ENCODE data around the gene ADAMTS17.

DNA sequence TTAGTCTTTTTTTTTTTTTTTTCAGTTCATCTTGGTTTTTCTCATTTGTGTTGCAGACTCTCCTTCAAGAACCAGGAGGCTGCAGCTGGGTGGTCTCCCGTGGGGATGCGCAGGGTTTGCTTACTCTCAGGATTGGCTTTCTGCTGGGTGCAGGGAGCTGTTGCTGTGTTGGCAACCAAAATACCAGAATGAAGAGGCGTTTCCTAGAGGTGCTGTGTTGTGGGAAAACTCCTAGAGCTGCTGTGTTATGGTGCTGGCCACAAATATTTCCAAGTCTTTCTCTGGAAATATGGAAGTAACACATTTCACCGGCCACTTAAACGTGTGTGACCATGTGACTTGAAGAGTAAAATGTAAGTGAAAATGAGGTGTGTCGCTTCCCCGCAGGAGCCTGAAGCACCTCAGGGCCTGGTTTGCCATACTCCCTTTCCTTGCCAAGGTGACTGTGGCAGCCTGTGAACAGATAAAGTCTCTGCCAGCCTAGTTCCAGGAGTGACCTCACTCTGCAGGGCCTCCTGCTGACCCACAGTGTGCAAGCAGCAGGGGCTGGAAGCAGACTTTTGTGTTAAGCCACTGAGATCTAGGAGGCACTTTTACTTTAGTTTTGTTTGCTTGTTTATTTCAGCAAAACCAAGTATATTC is 258.9 kb downstream of the ADAMTS17 start:
- TF ChIP-seq MTA3 (IDR thresholded peaks at IDR 0.05; ENCODE audit: borderline replicate concordance) (no peak), SRSF9 (IDR thresholded peaks at IDR 0.05; ENCODE audit: borderline replicate concordance, low read depth, low read length) (no peak), POLR2A (conservative IDR thresholded peaks at IDR 0.05) (no peak), CBX5 (IDR thresholded peaks at IDR 0.05; ENCODE audit: borderline replicate concordance, low read depth) (no peak), EZH2 (IDR thresholded peaks at IDR 0.05; ENCODE audit: borderline replicate concordance, low read depth, low read length) (no peak), TCF3 (CRISPR knock-in tag; IDR thresholded peaks at IDR 0.05) (no peak), CC2D1A (IDR thresholded peaks at IDR 0.05) (no peak), JUNB (CRISPR knock-in tag; conservative IDR thresholded peaks at IDR 0.05) (no peak), IRF2 (CRISPR knock-in tag; IDR thresholded peaks at IDR 0.05) (no peak), SIN3A (IDR thresholded peaks at IDR 0.05; ENCODE audit: borderline replicate concordance in 2 of 2, control insufficient read depth in 1 of 2, low read depth in 2 of 2, low read length in 2 of 2) (no peak), TAF9B (IDR thresholded peaks at IDR 0.05; ENCODE audit: partially characterized antibody) (no peak)
- TF ChIP-seq, protein P1, sequence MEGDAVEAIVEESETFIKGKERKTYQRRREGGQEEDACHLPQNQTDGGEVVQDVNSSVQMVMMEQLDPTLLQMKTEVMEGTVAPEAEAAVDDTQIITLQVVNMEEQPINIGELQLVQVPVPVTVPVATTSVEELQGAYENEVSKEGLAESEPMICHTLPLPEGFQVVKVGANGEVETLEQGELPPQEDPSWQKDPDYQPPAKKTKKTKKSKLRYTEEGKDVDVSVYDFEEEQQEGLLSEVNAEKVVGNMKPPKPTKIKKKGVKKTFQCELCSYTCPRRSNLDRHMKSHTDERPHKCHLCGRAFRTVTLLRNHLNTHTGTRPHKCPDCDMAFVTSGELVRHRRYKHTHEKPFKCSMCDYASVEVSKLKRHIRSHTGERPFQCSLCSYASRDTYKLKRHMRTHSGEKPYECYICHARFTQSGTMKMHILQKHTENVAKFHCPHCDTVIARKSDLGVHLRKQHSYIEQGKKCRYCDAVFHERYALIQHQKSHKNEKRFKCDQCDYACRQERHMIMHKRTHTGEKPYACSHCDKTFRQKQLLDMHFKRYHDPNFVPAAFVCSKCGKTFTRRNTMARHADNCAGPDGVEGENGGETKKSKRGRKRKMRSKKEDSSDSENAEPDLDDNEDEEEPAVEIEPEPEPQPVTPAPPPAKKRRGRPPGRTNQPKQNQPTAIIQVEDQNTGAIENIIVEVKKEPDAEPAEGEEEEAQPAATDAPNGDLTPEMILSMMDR (IDR thresholded peaks at IDR 0.05 in 2 of 3, conservative IDR thresholded peaks at IDR 0.05 in 1 of 3; ENCODE audit: insufficient read depth in 2 of 3, low read depth in 1 of 3, low read length in 3 of 3) = no peak
- TF ChIP-seq, protein P2, sequence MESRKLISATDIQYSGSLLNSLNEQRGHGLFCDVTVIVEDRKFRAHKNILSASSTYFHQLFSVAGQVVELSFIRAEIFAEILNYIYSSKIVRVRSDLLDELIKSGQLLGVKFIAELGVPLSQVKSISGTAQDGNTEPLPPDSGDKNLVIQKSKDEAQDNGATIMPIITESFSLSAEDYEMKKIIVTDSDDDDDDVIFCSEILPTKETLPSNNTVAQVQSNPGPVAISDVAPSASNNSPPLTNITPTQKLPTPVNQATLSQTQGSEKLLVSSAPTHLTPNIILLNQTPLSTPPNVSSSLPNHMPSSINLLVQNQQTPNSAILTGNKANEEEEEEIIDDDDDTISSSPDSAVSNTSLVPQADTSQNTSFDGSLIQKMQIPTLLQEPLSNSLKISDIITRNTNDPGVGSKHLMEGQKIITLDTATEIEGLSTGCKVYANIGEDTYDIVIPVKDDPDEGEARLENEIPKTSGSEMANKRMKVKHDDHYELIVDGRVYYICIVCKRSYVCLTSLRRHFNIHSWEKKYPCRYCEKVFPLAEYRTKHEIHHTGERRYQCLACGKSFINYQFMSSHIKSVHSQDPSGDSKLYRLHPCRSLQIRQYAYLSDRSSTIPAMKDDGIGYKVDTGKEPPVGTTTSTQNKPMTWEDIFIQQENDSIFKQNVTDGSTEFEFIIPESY (CRISPR knock-in tag; IDR thresholded peaks at IDR 0.05) = no peak
